NCI-H1048 (cell line): ENCODE data around the gene ASIC5.

Experiments
- DNase-seq: peaks from one replicate; lab custom pipeline; 2025; lab: John Stamatoyannopoulos, UW

Gene ASIC5

DNA sequence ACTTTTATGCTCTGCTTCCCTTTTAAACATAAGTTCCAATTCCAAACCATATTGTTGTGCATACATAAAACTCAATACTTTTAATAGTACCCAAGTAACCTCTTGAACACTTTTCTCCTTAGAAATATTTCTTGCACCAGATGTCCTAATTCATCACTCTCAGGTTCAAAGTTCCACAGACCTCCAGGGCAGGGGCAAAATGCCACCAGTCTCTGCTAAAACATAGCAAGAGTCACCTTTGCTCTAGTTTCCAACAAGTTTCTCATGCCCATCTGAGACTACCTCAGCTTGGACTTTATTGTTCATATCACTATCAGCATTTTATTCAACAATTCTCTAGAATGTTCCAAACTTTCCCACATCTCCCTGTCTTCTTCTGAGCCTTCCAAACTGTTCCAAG, 13.7 kb upstream of the ASIC5 start:
- DNase-seq: no peak

DNA sequence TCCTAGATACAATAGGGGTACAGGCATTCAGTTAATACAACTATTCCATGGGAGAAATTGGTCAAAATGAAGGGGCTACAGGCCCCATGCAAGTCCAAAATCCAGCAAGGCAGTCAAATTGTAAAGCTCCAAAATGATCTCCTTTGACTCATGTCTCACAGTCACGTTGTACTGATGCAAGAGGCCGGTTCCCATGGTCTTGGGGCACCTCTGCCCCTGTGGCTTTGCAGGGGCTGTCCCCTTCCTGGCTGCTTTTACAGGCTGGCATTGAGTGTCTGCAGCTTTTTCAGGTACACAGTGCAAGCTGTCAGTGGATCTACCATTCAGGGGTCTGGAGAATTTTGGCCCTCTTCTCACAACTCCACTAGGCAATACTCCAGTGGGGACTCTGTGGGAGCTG, 12.5 kb upstream of the ASIC5 start:
- no peak for DNase-seq

DNA sequence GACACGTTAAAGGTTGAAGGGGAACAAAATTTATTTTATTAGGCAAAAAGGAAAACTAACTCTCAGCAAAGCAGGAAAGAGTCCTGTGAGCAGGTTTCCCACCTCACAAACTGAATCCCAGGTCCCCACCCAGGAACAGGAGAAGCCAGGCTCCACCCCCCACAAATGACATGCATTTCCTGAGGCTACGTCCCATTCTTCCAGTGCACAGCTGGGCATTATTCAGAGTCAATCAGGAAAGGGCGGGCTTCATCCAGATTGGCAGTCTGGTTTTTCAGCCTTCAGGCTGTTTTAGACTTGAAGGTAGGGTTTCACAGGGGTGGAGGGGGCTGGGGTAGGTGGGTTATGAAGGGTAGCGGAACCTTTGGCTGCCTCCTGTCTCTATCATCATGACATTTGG, 11.9 kb upstream of the ASIC5 start:
- no peak for DNase-seq

DNA sequence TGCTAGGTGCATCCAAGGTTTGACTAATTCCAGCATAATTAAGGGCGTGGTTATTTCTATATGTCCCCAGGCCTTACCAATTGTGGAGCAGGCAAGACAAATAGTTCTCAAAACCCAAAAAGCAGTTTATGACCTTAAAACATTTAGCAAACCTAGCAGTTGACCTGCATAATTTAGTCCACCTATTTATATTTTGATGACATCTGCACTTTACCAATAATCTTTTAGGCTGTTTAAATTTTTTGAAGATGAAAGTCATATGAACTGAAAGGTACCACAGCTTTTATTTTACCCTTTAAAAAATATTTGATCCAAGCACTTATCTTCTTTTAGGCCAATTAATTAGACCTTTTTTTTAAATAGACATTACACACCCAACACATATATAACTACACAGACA, 9.8 kb upstream of the ASIC5 start:
- DNase-seq: no peak

DNA sequence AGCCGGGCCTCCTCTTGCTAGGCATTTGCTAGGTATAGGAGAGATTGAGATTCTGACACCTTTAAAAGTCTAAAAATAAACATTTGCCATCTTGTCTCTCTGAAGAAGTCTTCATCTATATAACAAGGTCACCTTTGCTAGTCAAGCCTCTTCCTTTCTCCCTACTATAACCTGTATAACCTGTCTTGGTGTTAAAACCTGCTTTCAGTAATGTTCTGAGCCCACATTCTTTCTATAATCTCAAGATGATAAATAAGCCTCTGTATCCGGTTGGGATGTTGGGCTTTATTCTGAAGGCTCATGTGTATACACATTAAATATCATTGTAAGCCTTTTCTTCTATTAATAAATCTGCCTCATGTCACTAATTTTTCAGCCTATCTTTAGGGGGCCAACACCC, 10.2 kb downstream of the ASIC5 start:
- no peak for DNase-seq

DNA sequence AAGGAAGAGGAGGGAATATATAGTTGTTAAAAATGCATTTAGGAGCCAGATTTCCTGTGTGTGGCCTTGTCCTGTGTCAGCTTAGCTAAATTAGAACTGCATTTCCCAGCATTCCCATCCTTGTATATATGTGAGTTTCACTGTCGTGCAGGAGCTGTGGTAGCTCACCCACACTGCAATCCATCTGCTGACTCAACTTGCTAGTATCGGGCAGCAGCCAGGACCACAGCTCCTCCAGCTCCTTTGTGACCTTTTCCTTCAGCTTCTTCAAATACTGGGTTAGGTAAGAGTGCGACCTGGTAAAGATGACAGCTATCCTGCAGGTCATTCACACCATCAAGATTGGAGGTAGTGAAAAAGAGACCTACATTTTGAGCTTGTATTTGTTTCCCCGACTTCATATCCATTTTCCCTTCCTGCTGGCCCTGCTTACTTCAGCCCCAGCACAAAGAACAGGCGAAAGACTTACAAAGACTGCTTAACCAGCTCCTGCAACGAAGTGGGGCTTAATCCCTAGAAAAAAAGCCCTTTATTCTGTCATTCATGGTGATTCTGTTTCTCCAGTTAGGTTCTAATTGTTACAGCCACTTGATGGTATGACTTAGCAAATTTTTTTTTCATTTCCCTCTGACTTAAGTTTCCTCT, 11.4 kb downstream of the ASIC5 start:
- no peak for DNase-seq

DNA sequence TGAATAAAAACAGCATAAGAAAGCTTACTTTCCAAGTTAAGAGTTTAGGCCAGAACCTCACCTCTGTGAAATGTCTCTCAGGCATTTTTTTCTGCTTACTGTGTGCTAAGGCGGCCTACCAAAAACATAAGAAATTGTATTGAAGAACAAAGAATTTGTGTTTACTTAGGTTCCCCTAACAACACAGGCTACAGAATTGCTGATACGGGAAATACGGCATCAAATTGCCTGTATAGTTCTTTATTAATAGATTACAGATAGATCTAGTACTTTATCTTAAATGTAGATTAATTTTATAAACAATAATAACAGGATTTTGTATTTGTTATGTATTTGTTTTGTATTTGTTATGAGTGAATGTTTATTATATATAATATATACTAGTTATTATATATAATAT, 12.9 kb downstream of the ASIC5 start:
- no peak for DNase-seq

DNA sequence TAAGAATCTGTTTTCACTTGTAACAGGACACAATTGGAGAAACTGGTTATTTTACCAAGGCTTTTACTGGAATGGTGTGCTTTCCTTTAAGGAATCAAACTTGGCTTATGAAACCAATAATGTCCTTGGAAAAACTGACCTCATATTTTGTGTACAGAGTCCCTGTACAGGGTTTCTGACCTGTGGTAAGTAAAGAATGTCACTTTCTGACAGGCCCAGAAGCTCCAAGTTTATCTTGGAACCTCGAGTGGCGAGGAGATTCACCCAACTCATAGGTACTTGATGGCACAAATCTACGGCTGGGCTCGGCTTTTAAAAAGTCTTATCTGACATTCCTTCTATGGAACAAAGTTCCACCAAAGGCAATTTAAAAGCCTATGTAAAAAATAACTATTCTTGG, 17.0 kb downstream of the ASIC5 start:
- DNase-seq: no peak

DNA sequence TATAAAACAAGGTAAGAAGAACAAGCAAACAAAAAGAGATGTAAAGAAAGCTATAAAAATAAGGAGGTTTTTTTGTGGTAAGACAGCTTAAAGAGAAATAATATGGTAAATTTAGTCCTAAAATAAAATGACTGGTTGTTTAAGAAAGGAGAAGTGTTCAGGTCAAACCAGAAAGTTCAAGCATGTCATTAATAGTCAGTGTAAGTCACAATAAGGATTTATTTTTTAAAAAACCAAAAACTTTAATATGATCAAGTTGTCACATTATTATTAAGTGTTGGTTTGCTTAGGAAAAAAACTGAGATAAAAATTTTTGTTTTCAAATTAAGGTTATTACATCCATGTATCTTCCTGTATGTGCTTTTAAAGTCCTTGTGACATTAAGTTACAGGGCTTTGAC, 19.1 kb downstream of the ASIC5 start:
- DNase-seq: no peak

DNA sequence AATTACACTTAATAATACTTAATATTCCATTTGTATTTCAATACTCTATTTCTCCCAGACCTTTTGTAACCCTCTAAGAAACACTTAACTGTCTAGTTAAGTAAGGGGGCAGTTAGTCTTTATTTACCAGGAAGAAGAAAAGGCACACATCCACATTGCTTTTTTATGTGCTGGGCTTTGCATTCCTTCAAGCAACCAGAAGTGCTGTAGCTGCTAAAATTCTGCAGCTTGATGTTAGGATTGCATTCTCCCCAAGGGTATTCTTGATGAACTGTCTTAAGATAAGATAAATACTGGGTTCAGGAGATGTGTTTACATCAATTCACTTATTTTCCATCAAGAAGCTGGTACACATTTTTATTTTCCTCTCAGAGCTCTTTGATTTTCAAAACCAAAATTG, 24.0 kb downstream of the ASIC5 start:
- no peak for DNase-seq

DNA sequence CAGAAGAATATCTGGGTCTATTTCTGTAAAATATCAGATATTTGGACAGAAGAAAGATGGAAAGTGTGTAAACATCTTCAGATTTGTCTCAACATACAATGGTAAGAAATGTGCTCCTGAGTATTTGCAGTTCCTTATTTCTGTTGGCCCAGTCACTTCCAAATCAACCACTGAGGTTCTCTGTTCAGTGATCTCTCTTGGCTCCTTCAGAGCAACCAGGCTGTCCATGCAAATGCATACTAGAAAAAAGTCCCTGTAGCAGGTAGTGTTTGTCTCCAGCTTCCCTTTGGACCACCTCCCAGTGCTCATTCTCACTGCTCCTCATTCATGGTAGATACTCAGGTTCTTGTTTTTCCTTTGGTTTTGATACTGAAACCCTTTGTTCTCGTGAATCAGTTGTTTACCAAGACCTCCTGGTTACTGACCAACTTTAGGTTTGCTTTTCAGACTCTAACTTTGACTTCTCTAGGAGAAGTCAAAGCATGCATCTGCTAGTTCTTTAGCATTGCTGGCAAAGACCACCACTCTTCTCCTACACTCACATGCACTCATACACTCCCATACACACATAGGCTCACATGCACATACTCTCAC, 28.8 kb downstream of the ASIC5 start:
- DNase-seq: no peak

DNA sequence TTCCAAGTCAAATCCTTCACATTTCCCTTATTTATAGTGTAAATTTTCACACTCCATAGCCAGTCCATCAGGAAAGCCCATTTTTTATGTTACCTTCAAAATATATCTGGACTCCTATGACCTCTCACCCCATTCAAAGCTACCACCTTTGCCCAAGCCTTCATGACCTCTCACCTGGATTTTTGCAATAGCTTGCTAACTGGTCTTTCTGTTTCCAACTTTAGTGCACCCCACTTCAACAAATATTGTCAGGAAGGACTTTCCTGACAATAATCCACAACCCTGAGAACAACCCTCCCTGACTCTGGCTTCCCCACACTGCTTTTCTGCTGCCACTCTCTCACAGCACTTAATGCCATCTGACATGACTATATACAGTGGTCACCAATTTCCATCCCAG, 33.4 kb downstream of the ASIC5 start:
- DNase-seq: no peak

DNA sequence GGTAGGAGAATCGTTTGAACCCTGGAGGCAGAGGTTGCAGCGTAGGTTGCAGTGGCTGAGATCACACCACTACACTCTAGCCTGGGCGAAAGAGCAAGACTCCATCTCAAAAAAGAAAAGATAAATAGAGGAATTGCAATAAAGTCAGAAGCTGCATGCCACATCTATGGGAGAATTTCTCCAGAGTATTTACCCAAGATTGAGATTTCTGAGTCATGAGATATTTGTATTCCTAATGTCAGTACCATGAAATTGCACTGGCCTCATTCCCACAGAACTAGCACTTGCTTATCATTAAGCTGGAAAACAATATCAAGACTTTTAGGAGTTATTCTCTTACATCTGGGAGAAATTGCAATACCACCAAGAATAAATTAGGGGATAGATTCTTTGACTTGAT, 37.4 kb downstream of the ASIC5 start:
- DNase-seq: no peak

DNA sequence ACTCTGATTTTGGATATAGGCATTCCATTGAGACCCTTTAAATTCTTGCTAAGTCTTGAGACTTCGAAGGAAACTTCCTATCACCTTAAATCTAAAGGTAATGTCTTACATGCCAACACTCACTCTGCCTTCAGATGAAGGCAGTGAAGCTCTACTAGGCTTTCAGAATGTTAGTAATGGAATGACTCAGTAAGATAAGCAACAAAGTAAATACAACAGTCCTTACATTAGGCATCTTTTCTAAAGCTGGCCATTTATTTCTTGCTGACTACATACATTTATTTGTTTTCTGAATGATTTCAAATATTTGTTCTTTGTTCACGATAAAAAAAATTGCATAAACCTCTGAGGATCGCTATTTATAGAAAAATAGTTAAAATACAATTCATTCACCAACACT, 43.5 kb downstream of the ASIC5 start:
- no peak for DNase-seq

DNA sequence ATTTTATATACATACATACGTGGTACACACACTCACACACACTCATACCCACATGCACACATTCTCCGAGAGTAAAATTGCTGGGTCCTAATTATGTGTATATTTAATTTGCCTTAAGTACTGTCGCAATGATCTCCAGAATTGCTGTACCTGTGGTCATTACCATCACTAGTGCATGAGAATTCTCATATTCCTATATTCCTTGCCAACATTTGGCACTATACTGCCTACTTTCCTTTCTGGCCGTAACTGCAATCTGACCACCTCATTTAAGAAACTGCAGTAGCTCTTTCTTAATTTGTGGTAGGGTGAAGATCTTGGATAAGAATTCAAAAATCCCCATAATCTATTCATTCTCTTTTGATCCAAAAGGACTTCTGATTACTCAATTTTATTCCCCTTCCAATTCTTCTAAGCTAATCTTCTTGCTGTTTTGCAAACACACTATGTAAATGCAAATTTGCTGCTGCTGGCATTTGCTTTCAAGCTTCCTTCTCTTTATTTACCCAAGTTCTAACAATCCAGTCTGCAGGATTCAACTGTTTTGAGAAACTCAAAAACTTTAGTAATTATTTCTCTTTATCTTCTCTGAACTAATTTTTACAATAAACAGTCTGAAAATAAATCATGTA, 45.1 kb downstream of the ASIC5 start:
- DNase-seq: no peak

DNA sequence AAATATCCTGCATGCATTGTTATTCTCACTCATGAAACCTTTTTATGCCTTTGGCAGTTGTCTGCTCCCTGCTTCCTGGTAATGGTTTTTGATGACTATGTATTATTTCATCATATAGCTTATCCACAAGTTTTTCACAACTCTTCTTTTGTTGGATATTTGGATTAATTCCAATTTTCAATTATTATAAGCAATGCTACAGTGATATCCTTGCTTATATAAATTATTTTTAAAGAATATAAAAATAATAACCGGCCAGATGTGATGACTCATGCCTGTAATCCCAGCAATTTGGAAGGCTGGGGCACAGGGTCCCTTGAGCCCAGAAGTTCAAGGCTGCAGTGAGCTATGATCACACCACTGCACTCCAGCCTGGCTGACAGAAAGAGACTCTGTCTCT, 47.0 kb downstream of the ASIC5 start:
- DNase-seq: no peak

DNA sequence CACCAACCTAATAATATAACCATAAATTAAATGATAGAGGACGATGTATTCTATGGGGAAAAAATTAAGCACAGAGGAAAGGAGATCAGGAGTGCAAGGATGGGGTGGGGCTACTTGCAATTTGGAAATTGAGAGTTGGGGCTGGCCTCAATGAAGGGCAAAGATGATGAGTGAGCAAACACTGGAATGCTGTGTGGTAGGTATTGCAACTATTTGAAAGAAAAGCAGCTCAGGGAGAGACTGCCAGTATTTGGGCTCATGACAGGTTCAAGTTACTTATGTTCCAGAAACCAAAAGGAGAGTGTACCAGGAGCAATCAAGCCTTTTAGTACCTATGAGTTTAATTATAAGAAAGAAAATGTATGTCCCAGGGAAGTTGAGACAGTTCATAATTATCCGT, 47.4 kb downstream of the ASIC5 start:
- no peak for DNase-seq

DNA sequence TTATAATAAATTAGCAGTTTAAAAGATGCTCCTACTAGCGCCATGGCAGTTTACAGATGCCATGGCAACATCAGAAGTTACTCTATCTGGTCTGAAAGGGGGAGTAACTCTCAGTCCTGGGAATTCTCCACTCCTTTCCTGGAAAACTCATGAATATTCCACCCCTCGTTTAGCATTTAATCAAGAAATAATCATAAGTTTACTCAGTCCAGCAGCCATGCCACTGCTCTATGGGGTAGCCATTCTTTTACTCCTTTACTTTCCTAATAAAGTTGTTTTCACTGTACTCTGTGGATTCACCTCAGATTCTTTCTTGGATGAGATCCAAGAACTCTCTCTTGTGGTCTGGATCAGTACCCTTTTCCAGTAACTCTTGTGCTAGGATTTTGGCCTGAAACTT, 55.0 kb downstream of the ASIC5 start:
- no peak for DNase-seq

DNA sequence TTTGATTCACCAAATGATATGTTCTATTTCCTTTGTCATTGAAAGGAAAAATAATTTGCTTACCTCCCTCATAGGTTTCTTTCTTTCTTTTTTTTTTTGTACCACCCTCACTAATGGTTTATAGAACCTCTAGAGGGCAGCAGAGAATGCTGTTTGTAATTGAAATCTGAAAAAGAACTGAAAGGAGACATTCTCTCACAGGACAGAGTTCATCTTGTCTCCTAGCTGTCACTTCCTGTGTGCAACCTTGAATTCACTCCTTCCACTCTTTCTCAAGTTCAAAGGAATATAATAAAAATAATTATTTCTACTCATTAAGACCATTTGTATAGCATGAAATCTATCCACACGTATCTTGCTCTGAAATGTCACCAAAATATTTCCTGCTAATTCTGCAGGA, 56.2 kb downstream of the ASIC5 start:
- DNase-seq: peak; percentile 80

DNA sequence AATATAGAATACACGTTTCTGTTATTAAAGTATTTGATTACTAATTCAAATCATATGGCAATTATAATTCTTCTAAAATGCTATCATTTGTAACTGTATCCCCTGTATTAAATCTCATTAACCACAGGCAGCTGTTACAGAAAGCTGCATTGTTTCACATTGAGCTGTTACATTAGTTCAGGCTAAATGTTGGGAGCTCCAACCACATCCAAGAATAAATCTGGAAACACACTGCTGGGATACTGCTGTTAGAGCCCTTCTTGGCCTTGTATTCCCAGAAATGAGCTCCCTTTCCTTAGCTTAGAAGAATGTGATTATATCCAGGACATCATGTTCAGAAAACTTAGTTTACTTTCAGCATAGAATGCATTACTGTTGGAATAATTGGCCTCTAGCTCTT, 59.1 kb downstream of the ASIC5 start:
- no peak for DNase-seq

DNA sequence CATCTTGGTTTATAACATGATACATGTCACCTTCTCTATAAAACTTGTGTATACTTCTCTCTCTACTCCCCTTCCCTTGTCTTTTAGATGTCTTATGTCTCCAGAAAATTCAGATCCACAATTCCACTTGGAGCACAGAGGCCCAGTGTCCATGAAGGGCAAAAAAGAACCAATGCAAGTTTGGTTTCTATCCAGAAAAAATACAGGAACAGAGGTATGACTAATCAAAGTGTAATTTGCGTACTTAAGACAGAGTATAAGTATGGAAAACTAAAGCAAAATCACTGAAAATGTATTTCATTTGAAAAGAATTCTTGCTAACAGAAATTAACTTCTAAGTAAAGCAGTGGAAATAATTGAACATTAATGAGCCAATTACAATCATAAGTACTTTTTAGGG, 61.1 kb downstream of the ASIC5 start:
- no peak for DNase-seq

DNA sequence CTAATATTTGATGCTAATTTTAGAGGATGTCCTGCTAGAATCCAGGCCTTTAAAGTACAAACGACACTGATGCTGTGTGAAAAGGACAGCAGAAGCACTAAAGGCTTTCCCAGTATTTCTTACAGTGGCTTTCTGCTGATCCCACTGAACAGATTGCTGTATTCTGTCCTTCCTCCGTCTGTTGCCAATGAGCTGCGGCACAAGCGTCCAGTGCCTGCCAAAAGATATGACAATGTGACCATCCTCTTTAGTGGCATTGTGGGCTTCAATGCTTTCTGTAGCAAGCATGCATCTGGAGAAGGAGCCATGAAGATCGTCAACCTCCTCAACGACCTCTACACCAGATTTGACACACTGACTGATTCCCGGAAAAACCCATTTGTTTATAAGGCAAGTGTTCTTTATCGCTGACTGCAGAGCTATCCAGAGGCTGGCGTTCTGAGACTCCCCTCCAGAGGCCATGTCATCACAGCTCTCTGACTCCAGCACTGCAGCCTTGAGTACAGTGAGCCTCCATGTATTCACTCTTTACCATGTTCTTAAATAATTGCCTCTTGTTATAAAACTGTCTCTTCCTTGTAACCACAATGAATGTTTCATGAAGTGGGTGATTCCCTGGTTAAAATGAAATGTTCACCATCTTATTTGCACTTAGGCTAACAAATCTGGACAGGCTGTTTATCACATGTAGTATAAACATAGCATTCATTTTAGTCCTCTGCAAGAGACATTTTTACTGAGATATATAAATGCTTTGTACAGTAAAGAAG, 63.7 kb downstream of the ASIC5 start:
- DNase-seq: no peak

DNA sequence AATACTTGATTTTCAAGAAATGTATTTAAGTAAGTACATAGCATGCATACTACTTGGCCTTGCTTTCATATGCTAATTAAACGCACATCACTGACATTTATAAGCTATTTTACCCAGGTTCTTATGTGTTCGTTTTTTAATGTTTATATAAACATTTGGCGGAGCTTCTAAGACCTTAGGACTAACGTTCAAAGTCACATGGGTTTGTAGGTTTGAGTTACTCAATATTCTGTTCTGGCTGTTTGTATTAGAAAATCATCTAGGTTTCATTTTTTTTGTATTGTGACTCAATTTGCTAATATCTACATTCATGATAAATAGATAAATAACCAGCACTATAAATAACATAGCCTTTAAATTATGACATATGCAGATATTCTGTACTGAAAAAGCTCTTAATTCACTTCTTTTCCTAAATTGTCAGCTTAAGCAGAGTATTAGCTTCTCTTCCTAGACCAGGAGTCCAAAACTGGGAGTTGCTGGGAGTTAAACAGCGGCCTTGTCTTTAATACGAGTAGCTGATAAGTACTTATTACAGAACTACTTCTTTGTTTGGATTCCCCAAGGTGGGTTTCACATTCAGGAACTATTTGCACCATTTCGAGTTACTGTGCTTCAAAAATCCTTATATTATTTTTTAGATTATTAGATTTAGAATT, 65.3 kb downstream of the ASIC5 start:
- no peak for DNase-seq
